ENCODE measurements around the gene LOXL1. TPM values are rescaled to one million over a fixed set of nuclear protein-coding genes. Genes with fewer than 3 reads are reported as not detected.
A peak's percentile ranks its signal among the peaks of the same experiment; 100 is the strongest.

The LOXL1 gene
- polyA plus RNA-seq, 1 donor from 2014 or later: 2.1 TPM

DNA sequence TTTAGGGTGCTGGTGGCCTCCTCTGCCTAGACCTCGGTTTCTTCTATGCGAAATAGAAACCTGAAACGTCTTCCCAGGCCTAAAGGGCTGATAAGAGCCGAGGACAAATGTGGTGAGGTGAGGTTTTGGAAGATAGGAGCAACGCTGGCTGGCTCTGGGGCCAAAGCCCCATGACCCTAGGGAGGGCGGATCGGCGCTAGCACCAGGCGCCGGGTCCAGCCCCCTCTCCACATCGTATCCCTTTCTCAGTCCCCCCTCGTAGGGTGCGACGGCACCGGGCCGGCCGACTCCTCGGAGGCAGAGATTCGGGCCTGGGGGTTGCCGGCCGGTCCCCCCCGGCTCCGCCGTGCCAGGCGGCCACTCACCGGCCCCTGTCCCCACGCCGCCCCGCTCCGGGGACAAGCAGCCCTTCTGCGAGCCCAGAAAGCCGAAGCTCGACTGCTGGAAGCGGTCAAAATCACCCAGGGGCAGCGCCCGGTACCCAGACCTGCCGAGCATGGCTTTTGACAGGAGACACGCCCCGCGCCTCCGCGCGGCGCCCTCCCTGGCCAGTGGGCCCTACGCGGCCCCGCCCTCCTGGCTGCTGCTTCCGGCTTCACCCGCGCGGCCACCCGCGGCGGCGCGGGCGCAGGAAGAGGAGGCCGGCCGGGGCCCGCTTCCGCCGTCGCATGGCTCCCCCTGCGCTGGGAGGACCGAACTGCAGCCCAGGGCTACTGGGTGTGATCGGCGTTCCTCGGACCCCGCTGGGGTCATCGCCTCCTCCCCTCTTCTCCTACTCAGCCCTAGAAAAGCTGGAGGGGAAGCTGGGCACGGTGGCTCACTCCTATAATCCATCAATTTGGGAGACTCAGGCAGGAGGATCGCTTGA lies 65.7 kb downstream of the LOXL1 start, which contains the start of gene STOML1:
Gene STOML1, minus strand, starts transcription at position 570 of the 868 bp plus-strand sequence. Its CDS starts 72 bp downstream, at position 498.
- H3K27ac ChIP-seq (ENCODE audit: low read length): peak within 1 kb of the TSS; percentile 57
- TF ChIP-seq EP300 (conservative IDR thresholded peaks at IDR 0.05; ENCODE audit: poor library complexity, severe bottlenecking) (peak; percentile 66), POLR2AphosphoS5 (IDR thresholded peaks at IDR 0.05) (peak; percentile 82), TAF1 (IDR thresholded peaks at IDR 0.05; ENCODE audit: low read depth) (peak; percentile 68), EZH2 (IDR thresholded peaks at IDR 0.05; ENCODE audit: borderline replicate concordance, insufficient read depth, low read length, poor library complexity, severe bottlenecking) (no peak), RAD21 (conservative IDR thresholded peaks at IDR 0.05) (peak; percentile 13), SMC3 (conservative IDR thresholded peaks at IDR 0.05; ENCODE audit: poor library complexity) (no peak), MXI1 (conservative IDR thresholded peaks at IDR 0.05; ENCODE audit: poor library complexity, severe bottlenecking) (peak; percentile 92)
- TF ChIP-seq, protein P1, sequence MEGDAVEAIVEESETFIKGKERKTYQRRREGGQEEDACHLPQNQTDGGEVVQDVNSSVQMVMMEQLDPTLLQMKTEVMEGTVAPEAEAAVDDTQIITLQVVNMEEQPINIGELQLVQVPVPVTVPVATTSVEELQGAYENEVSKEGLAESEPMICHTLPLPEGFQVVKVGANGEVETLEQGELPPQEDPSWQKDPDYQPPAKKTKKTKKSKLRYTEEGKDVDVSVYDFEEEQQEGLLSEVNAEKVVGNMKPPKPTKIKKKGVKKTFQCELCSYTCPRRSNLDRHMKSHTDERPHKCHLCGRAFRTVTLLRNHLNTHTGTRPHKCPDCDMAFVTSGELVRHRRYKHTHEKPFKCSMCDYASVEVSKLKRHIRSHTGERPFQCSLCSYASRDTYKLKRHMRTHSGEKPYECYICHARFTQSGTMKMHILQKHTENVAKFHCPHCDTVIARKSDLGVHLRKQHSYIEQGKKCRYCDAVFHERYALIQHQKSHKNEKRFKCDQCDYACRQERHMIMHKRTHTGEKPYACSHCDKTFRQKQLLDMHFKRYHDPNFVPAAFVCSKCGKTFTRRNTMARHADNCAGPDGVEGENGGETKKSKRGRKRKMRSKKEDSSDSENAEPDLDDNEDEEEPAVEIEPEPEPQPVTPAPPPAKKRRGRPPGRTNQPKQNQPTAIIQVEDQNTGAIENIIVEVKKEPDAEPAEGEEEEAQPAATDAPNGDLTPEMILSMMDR (IDR thresholded peaks at IDR 0.05; ENCODE audit: poor library complexity, severe bottlenecking): peak; percentile 98
- TF ChIP-seq, protein P2, sequence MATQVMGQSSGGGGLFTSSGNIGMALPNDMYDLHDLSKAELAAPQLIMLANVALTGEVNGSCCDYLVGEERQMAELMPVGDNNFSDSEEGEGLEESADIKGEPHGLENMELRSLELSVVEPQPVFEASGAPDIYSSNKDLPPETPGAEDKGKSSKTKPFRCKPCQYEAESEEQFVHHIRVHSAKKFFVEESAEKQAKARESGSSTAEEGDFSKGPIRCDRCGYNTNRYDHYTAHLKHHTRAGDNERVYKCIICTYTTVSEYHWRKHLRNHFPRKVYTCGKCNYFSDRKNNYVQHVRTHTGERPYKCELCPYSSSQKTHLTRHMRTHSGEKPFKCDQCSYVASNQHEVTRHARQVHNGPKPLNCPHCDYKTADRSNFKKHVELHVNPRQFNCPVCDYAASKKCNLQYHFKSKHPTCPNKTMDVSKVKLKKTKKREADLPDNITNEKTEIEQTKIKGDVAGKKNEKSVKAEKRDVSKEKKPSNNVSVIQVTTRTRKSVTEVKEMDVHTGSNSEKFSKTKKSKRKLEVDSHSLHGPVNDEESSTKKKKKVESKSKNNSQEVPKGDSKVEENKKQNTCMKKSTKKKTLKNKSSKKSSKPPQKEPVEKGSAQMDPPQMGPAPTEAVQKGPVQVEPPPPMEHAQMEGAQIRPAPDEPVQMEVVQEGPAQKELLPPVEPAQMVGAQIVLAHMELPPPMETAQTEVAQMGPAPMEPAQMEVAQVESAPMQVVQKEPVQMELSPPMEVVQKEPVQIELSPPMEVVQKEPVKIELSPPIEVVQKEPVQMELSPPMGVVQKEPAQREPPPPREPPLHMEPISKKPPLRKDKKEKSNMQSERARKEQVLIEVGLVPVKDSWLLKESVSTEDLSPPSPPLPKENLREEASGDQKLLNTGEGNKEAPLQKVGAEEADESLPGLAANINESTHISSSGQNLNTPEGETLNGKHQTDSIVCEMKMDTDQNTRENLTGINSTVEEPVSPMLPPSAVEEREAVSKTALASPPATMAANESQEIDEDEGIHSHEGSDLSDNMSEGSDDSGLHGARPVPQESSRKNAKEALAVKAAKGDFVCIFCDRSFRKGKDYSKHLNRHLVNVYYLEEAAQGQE (IDR thresholded peaks at IDR 0.05; ENCODE audit: borderline replicate concordance): no peak
- no peaks in the 10 kb centered on the region for H3K36me3 ChIP-seq (ENCODE audit: insufficient read depth, low read length)
- H4K20me1 ChIP-seq (ENCODE audit: insufficient read depth): no peaks in the 10 kb centered on the region
- H3K9me2 ChIP-seq (ENCODE audit: insufficient read depth, low read length): no peaks in the 10 kb centered on the region
- peak within 1 kb of the TSS; percentile 80 for H2AFZ ChIP-seq (ENCODE audit: low read depth, low read length)
- H3F3A ChIP-seq (ENCODE audit: insufficient read depth, low read length, poor library complexity, severe bottlenecking): no peaks in the 10 kb centered on the region
- H3K4me2 ChIP-seq (ENCODE audit: low read length): peak within 1 kb of the TSS; percentile 89
- no peaks in the 10 kb centered on the region for H3K27me3 ChIP-seq (ENCODE audit: insufficient read depth, low read depth, low read length)
- peak within 1 kb of the TSS; percentile 99 for H3K4me3 ChIP-seq (ENCODE audit: low read length)
- peaks cover 19% of the 10 kb centered on the region for H3K79me2 ChIP-seq (replicated peaks; ENCODE audit: insufficient read depth, low read length)
- no peaks in the 10 kb centered on the region for H3K9me3 ChIP-seq (ENCODE audit: low read length)
- H3K9ac ChIP-seq (ENCODE audit: low read length): peak within 1 kb of the TSS; percentile 93

DNA sequence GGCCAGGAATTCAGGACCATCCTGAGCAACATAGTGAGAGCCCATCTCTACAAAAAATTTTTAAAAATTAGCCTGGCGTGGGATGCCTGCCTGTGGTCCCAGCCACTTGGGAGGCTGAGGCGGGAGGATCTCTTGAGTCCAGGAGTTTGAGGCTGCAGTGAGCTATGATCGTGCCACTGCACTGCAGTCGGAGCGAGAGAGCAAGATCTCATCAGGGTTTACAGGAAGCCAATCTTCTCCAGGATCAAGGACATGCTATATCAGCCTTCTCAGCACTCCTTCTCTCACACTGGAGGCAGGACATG lies 66.3 kb downstream of the LOXL1 start:
- TF ChIP-seq, protein P1 (IDR thresholded peaks at IDR 0.05; ENCODE audit: poor library complexity, severe bottlenecking): no peak
- TF ChIP-seq SMC3 (conservative IDR thresholded peaks at IDR 0.05; ENCODE audit: poor library complexity) (no peak), MXI1 (conservative IDR thresholded peaks at IDR 0.05; ENCODE audit: poor library complexity, severe bottlenecking) (no peak), TAF1 (IDR thresholded peaks at IDR 0.05; ENCODE audit: low read depth) (no peak), EP300 (conservative IDR thresholded peaks at IDR 0.05; ENCODE audit: poor library complexity, severe bottlenecking) (no peak), EZH2 (IDR thresholded peaks at IDR 0.05; ENCODE audit: borderline replicate concordance, insufficient read depth, low read length, poor library complexity, severe bottlenecking) (no peak), RAD21 (conservative IDR thresholded peaks at IDR 0.05) (no peak), POLR2AphosphoS5 (IDR thresholded peaks at IDR 0.05) (no peak)
- TF ChIP-seq, protein P2 (IDR thresholded peaks at IDR 0.05; ENCODE audit: borderline replicate concordance): no peak
- H3K27me3 ChIP-seq (ENCODE audit: insufficient read depth, low read depth, low read length): no peaks in the 10 kb centered on the region
- no peaks in the 10 kb centered on the region for H3F3A ChIP-seq (ENCODE audit: insufficient read depth, low read length, poor library complexity, severe bottlenecking)
- peak overlapping the region; percentile 99 for H3K4me3 ChIP-seq (ENCODE audit: low read length)
- H3K27ac ChIP-seq (ENCODE audit: low read length): no peak overlapping the region
- peak overlapping the region; percentile 48 for H3K9ac ChIP-seq (ENCODE audit: low read length)
- peaks cover 22% of the 10 kb centered on the region for H3K79me2 ChIP-seq (replicated peaks; ENCODE audit: insufficient read depth, low read length)
- peak overlapping the region; percentile 72 for H3K4me2 ChIP-seq (ENCODE audit: low read length)
- H3K9me2 ChIP-seq (ENCODE audit: insufficient read depth, low read length): no peaks in the 10 kb centered on the region
- no peaks in the 10 kb centered on the region for H3K9me3 ChIP-seq (ENCODE audit: low read length)
- peak overlapping the region; percentile 32 for H2AFZ ChIP-seq (ENCODE audit: low read depth, low read length)
- H3K36me3 ChIP-seq (ENCODE audit: insufficient read depth, low read length): no peaks in the 10 kb centered on the region
- no peaks in the 10 kb centered on the region for H4K20me1 ChIP-seq (ENCODE audit: insufficient read depth)
